ENCODE data around the gene TDRD10.
A peak's percentile ranks its signal among the peaks of the same experiment; 100 is the strongest.

The TDRD10 gene

DNA sequence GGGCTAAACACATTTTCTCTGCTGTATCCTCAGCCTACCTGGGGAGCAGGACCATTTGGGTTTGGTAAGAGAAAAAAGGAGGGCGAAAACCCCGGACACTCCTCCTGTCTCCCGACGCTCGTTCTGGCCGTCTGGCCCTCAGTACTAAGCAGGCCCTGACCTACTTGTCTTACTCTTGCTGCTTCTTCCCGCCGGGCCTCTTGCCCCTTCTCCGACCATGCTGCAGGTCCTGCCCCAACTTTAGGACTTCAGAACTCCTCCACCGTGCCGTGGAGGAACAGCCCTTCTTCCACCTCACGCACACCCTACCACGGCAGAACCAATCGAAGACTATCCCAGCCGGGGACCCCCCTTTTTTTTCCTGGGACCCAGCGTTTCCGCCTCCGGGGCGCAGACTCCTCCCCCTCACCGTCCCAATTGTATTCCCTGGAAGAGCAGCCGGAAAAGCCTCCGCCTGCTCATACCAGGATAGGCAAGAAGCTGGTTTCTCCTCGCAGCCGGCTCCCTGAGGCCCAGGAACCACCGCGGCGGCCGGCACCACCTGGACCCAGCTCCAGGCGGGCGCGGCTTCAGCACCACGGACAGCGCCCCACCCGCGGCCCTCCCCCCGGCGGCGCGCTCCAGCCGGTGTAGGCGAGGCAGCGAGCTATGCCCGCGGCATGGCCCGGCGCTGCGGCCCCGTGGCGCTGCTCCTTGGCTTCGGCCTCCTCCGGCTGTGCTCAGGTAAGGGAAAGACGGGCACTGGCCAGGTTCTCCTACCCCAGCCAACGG is 65.6 kb downstream of the TDRD10 start, which contains the start of gene CHRNB2:
Gene CHRNB2 (plus strand): TSS at position 393 of the 771 bp plus-strand sequence. CDS start 267 bp downstream, at position 660.
- no peaks in the 10 kb centered on the region for H3K9me3 ChIP-seq
- peaks cover 23% of the 10 kb centered on the region for H3K36me3 ChIP-seq
- DNase-seq, result peak; percentile 78
- peak within 1 kb of the TSS; percentile 95 for H3K4me3 ChIP-seq (ENCODE audit: low read depth, low read length)
- no peaks in the 10 kb centered on the region for H3K4me1 ChIP-seq
- no peaks in the 10 kb centered on the region for H3K27me3 ChIP-seq
- TF ChIP-seq, protein P1, sequence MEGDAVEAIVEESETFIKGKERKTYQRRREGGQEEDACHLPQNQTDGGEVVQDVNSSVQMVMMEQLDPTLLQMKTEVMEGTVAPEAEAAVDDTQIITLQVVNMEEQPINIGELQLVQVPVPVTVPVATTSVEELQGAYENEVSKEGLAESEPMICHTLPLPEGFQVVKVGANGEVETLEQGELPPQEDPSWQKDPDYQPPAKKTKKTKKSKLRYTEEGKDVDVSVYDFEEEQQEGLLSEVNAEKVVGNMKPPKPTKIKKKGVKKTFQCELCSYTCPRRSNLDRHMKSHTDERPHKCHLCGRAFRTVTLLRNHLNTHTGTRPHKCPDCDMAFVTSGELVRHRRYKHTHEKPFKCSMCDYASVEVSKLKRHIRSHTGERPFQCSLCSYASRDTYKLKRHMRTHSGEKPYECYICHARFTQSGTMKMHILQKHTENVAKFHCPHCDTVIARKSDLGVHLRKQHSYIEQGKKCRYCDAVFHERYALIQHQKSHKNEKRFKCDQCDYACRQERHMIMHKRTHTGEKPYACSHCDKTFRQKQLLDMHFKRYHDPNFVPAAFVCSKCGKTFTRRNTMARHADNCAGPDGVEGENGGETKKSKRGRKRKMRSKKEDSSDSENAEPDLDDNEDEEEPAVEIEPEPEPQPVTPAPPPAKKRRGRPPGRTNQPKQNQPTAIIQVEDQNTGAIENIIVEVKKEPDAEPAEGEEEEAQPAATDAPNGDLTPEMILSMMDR (IDR thresholded peaks at IDR 0.05; ENCODE audit: low read depth, low read length), result no peak

DNA sequence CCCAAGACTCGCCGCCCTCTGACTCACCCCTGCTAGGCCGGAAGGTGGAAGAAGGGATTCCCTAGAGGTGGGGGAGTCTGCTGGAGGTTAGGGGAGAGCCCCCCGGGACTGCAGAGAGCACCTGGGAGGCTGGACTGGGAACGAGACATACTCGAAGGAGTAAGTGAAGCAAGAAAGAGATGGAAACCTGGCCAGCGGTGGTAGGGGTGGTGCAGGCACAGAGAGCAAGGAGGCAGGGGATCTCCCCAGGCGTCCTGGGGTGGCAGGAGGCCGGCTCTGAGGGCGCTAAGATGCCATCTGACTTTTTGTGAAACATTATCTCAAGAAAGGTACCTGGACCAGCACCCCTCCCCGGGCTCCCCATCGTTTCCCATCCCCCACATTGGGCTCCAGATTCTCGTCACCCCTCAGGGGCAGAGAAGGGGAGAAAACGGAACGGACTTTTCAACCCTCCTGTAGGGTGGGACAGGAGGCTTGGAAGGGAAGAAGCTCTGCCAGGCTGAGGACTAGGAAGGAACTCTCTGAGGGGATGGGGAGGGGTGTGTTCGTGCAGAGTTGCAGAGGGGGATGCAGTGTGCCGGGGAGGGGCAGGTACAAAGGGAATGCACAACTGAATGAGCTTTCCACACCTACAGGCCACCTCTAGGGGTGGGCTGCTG is 66.3 kb downstream of the TDRD10 start:
- Histone ChIP-seq H3K9me3 (no peaks in the 10 kb centered on the region), H3K36me3 (peaks cover 31% of the 10 kb centered on the region), H3K27me3 (no peaks in the 10 kb centered on the region), H3K4me3 (ENCODE audit: low read depth, low read length) (peak overlapping the region; percentile 95), H3K4me1 (no peaks in the 10 kb centered on the region)
- TF ChIP-seq, protein P1 (IDR thresholded peaks at IDR 0.05; ENCODE audit: low read depth, low read length), result no peak
- no peak for DNase-seq

DNA sequence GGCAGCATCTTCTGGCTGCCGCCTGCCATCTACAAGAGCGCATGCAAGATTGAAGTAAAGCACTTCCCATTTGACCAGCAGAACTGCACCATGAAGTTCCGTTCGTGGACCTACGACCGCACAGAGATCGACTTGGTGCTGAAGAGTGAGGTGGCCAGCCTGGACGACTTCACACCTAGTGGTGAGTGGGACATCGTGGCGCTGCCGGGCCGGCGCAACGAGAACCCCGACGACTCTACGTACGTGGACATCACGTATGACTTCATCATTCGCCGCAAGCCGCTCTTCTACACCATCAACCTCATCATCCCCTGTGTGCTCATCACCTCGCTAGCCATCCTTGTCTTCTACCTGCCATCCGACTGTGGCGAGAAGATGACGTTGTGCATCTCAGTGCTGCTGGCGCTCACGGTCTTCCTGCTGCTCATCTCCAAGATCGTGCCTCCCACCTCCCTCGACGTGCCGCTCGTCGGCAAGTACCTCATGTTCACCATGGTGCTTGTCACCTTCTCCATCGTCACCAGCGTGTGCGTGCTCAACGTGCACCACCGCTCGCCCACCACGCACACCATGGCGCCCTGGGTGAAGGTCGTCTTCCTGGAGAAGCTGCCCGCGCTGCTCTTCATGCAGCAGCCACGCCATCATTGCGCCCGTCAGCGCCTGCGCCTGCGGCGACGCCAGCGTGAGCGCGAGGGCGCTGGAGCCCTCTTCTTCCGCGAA is 69.4 kb downstream of the TDRD10 start:
- TF ChIP-seq, protein P1 (IDR thresholded peaks at IDR 0.05; ENCODE audit: low read depth, low read length), result no peak

DNA sequence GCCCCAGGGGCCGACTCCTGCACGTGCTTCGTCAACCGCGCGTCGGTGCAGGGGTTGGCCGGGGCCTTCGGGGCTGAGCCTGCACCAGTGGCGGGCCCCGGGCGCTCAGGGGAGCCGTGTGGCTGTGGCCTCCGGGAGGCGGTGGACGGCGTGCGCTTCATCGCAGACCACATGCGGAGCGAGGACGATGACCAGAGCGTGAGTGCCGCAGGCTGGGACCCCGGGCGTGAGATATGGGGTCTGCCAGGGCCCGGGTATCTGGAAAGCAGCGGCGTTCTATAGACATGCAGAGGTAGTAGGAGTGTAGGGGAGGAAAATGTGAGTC is 69.9 kb downstream of the TDRD10 start:
- TF ChIP-seq, protein P1 (IDR thresholded peaks at IDR 0.05; ENCODE audit: low read depth, low read length), result no peak
- Histone ChIP-seq H3K9me3 (no peaks in the 10 kb centered on the region), H3K4me3 (ENCODE audit: low read depth, low read length) (no peak overlapping the region), H3K27me3 (no peaks in the 10 kb centered on the region), H3K36me3 (peaks cover 59% of the 10 kb centered on the region), H3K4me1 (peaks cover 6% of the 10 kb centered on the region)
- DNase-seq, result no peak

More for the DNA sequence above, 69.4 kb downstream of the TDRD10 start:
- no peaks in the 10 kb centered on the region for H3K9me3 ChIP-seq
- H3K4me1 ChIP-seq, result peaks cover 6% of the 10 kb centered on the region
- H3K27me3 ChIP-seq, result no peaks in the 10 kb centered on the region
- no peak overlapping the region for H3K4me3 ChIP-seq (ENCODE audit: low read depth, low read length)
- DNase-seq, result no peak
- peaks cover 54% of the 10 kb centered on the region for H3K36me3 ChIP-seq

DNA sequence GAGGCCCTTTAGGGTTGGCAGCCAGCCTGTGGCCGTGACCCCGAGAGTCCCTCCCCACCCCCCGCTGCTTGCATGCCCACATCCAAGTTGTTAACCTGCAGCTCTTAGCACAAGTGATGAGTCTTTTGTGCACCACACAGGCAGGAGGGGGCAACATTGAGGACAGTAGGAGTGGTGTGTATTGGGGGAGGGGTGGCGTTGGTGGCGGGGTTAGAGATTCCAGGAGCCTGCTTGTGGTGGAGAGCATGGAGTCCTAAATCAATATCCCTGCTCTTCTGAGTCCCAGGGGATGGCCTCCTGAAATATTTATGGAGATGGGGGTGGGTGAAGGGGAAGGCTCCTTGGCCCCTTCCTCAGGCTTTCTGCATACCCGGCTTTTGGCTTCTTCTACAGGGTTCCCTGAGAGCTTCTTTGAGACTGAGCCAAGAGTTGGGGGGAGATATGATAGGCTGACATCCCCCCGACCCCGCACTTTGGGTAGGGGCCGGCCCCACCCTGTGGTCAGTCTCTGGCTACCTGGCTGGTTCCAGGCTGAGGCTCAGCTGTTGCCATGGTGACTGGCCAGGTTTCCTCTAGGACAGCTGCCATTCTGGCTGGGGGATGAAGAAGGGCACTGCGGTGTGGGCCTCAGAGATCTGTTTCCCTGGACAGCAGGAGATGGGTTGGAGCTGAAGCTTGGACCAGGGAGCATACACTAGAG is 70.6 kb downstream of the TDRD10 start:
- Histone ChIP-seq H3K4me3 (ENCODE audit: low read depth, low read length) (no peak overlapping the region), H3K4me1 (peaks cover 6% of the 10 kb centered on the region), H3K9me3 (no peaks in the 10 kb centered on the region), H3K27me3 (no peaks in the 10 kb centered on the region), H3K36me3 (peaks cover 66% of the 10 kb centered on the region)
- TF ChIP-seq, protein P1 (IDR thresholded peaks at IDR 0.05; ENCODE audit: low read depth, low read length), result no peak
- DNase-seq, result no peak

All from BE2C (cell line).